ENCODE measurements around the gene RPN2.

DNA sequence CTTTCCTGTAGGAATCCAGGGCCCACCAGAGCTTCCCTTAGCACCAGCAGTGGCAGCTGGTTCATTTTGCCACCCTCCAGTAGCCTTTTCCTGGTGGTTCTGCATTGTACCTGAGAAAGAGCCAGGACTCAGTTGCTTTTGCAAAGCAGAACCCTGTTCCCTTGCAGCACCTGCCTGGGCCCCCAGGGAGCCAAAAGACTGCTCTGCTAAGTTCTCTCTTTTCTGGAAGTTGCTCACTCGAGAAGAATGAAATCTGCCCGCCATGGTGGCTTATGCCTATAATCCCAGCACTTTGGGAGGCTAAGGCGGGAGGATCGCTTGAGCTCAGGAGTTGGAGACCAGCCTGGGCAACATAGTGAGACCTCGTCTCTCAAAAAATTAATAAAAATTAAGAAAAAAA, 58.5 kb downstream of the RPN2 start:
- TF ChIP-seq, protein P1, sequence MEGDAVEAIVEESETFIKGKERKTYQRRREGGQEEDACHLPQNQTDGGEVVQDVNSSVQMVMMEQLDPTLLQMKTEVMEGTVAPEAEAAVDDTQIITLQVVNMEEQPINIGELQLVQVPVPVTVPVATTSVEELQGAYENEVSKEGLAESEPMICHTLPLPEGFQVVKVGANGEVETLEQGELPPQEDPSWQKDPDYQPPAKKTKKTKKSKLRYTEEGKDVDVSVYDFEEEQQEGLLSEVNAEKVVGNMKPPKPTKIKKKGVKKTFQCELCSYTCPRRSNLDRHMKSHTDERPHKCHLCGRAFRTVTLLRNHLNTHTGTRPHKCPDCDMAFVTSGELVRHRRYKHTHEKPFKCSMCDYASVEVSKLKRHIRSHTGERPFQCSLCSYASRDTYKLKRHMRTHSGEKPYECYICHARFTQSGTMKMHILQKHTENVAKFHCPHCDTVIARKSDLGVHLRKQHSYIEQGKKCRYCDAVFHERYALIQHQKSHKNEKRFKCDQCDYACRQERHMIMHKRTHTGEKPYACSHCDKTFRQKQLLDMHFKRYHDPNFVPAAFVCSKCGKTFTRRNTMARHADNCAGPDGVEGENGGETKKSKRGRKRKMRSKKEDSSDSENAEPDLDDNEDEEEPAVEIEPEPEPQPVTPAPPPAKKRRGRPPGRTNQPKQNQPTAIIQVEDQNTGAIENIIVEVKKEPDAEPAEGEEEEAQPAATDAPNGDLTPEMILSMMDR (IDR thresholded peaks at IDR 0.05), result no peak
- TF ChIP-seq POLR2A (IDR thresholded peaks at IDR 0.05), result no peak

Data from right lobe of liver (tissue), 4 donors.